ENCODE results near the gene MYO3B. TPM values are rescaled to one million over a fixed set of nuclear protein-coding genes. Genes with fewer than 3 reads are reported as not detected.

MYO3B gene
- total and polyA plus RNA-seq, 2 of the 8 experiments (the other 6 are each of a cell fraction or from before 2014, with no cell fraction given): 0.17 to 0.19 TPM

DNA sequence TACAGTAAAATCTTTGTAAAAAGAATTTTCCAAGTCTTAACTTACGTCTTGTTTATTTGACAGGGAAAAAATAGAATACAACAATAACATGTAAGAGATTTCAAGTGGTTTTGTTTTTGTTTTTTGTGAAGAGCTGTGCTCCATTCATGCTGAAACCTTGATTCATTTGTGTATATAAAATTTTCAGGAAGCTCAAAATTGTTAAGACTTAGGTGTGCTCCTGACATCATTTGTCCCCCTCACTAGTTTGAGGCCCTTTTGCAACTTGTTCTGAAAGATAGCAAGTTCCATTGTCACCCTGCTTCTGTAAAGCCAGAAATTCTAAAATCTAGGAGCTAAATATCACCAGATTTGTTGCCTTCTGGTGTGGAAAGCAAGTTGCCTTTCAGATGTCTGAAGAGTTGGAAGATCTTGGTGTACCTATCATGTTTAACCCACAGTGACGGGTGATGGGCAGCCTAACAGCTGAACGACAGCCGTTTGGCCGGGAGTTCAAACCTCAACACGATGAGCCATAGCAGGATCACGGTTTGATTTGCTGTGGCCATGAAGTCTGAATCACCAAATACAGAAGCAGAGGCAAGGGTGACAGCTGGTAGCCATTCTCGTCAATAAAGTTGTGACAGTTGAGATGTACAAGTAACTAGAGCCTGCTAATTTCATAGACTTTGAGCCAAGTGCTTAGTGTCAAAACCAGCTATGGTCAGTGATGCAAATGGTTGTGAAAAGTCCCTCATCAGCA is 331.7 kb downstream of the MYO3B start:
- no peaks in the 10 kb centered on the region for H3K36me3 ChIP-seq (ENCODE audit: control insufficient read depth in 2 of 4, insufficient read depth in 4 of 4, low read length in 3 of 4)
- no peak overlapping the region for H3K4ac ChIP-seq (replicated peaks; ENCODE audit: insufficient read length, low read depth, low read length)
- no peak for TF ChIP-seq CHD1 (IDR thresholded peaks at IDR 0.05; ENCODE audit: low read depth, low read length)
- no peak for TF ChIP-seq BCL11A (IDR thresholded peaks at IDR 0.05; ENCODE audit: low read depth in 2 of 2, low read length in 2 of 2)
- no peak for TF ChIP-seq YY1 (IDR thresholded peaks at IDR 0.05; ENCODE audit: low read depth, low read length)
- TF ChIP-seq CTBP2 (IDR thresholded peaks at IDR 0.05; ENCODE audit: borderline replicate concordance, insufficient read depth, insufficient read length, low read length): no peak
- TF ChIP-seq SIN3A (conservative IDR thresholded peaks at IDR 0.05 in 1 of 2, IDR thresholded peaks at IDR 0.05 in 1 of 2; ENCODE audit: low read depth in 1 of 2, low read length in 2 of 2): no peak
- no peak for TF ChIP-seq NRF1 (IDR thresholded peaks at IDR 0.05; ENCODE audit: low read depth, low read length)
- TF ChIP-seq, protein P1, sequence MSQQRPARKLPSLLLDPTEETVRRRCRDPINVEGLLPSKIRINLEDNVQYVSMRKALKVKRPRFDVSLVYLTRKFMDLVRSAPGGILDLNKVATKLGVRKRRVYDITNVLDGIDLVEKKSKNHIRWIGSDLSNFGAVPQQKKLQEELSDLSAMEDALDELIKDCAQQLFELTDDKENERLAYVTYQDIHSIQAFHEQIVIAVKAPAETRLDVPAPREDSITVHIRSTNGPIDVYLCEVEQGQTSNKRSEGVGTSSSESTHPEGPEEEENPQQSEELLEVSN (IDR thresholded peaks at IDR 0.05): no peak
- no peak for TF ChIP-seq BRCA1 (IDR thresholded peaks at IDR 0.05; ENCODE audit: low read depth, low read length)
- TF ChIP-seq HDAC2 (IDR thresholded peaks at IDR 0.05; ENCODE audit: borderline replicate concordance in 1 of 2, low read depth in 2 of 2, low read length in 2 of 2): no peak
- TF ChIP-seq SIRT6 (IDR thresholded peaks at IDR 0.05; ENCODE audit: low read length): no peak
- TF ChIP-seq RAD21 (IDR thresholded peaks at IDR 0.05 in 1 of 2, conservative IDR thresholded peaks at IDR 0.05 in 1 of 2; ENCODE audit: low read depth in 2 of 2, low read length in 2 of 2): no peak
- WGBS, 2 experiments (ENCODE audit: extremely low coverage in 1 of 2, insufficient coverage in 1 of 2, insufficient read length in 1 of 2, insufficient replicate concordance in 2 of 2, low coverage in 1 of 2, low lambda C conversion rate in 2 of 2, missing lambda C conversion rate in 1 of 2): 89% methylated on average over 8 of the region's 8 CpGs; no CpG with 5 or more reads in 1 of the 2 experiments
- peaks cover 0 to 2% (median under 1%) of the 10 kb centered on the region in 4 experiments; a peak in 1 of 7 replicates for H3K27me3 ChIP-seq (replicated peaks in 1 of 4; ENCODE audit: control insufficient read depth in 3 of 4, extremely low read depth in 1 of 4, insufficient read depth in 3 of 4, low read length in 3 of 4)
- no peak overlapping the region for H2AK5ac ChIP-seq (ENCODE audit: low read depth, low read length)
- H2BK12ac ChIP-seq (ENCODE audit: low read depth, low read length): no peak overlapping the region
- peaks cover 0 to 10% (median 9%) of the 10 kb centered on the region in 4 experiments; a peak in 5 of 7 replicates for H3K4me1 ChIP-seq (replicated peaks in 1 of 4; ENCODE audit: control insufficient read depth in 3 of 4, insufficient read depth in 4 of 4, low read length in 3 of 4)
- no peak overlapping the region for H3K14ac ChIP-seq (ENCODE audit: insufficient read length)
- H3K23me2 ChIP-seq (ENCODE audit: low read depth, low read length): no peaks in the 10 kb centered on the region
- CTCF ChIA-PET (ENCODE audit: partially characterized antibody): interaction anchor here (0.7 to 1.1 kb wide), 2 partner anchors 10 to 13 kb away, joined by 3 to 5 read pairs; no protein-coding TSS in a partner anchor
- DNase-seq (ENCODE audit: low read depth in 1 of 2, low spot score in 2 of 2): no peak
- no peaks in the 10 kb centered on the region for H3K79me1 ChIP-seq (ENCODE audit: low read depth, low read length)
- no peak overlapping the region for H4K8ac ChIP-seq (ENCODE audit: extremely low read depth, insufficient read depth, low read length)
- H3K18ac ChIP-seq (ENCODE audit: extremely low read depth, low read length): no peak overlapping the region
- no peak overlapping the region for H3K9ac ChIP-seq (replicated peaks in 1 of 4; ENCODE audit: extremely low read depth in 1 of 4, low read depth in 3 of 4, low read length in 3 of 4)
- no peak overlapping the region for H4K91ac ChIP-seq (replicated peaks; ENCODE audit: insufficient read length, low read length)
- H3K9me3 ChIP-seq (ENCODE audit: insufficient read depth in 2 of 2, low read depth in 1 of 2, low read length in 1 of 2): no peaks in the 10 kb centered on the region
- H3K4me3 ChIP-seq (ENCODE audit: extremely low read depth in 1 of 4, insufficient read depth in 2 of 4, low read depth in 3 of 4, low read length in 4 of 4): no peak overlapping the region
- no peaks in the 10 kb centered on the region for H4K20me1 ChIP-seq (replicated peaks in 1 of 2; ENCODE audit: control insufficient read depth in 1 of 2, insufficient read depth in 2 of 2, low read length in 2 of 2)
- H3K4me2 ChIP-seq (ENCODE audit: insufficient read depth in 1 of 2, low read depth in 2 of 2, low read length in 2 of 2): no peak overlapping the region
- no peak for FAIRE-seq
- H2BK20ac ChIP-seq (ENCODE audit: low read length): no peak overlapping the region
- H3K23ac ChIP-seq (ENCODE audit: insufficient read length): no peak overlapping the region
- no peak overlapping the region for H3K27ac ChIP-seq (ENCODE audit: low read depth, low read length)
- no peak overlapping the region for H2BK120ac ChIP-seq (replicated peaks; ENCODE audit: low read depth, low read length)
- H3K79me2 ChIP-seq (ENCODE audit: control insufficient read depth in 1 of 2, insufficient read depth in 2 of 2, low read length in 2 of 2): no peaks in the 10 kb centered on the region
- no peak overlapping the region for H4K5ac ChIP-seq (ENCODE audit: insufficient read length, low read depth, low read length)
- no peak overlapping the region for H2AFZ ChIP-seq (ENCODE audit: low read length)
- H2BK15ac ChIP-seq (ENCODE audit: low read length): no peak overlapping the region
- POLR2A ChIA-PET (ENCODE audit: partially characterized antibody): no interaction called here
- no peak overlapping the region for H3K56ac ChIP-seq (replicated peaks; ENCODE audit: insufficient read length, low read depth, low read length)
- no peak overlapping the region for H2BK5ac ChIP-seq (ENCODE audit: low read depth, low read length)
